ENCODE measurements around the gene FH. TPM values are rescaled to one million over a fixed set of nuclear protein-coding genes. Genes with fewer than 3 reads are reported as not detected.

FH gene
- 68.7 and 98.1 TPM in 2 replicates for total RNA-seq

DNA sequence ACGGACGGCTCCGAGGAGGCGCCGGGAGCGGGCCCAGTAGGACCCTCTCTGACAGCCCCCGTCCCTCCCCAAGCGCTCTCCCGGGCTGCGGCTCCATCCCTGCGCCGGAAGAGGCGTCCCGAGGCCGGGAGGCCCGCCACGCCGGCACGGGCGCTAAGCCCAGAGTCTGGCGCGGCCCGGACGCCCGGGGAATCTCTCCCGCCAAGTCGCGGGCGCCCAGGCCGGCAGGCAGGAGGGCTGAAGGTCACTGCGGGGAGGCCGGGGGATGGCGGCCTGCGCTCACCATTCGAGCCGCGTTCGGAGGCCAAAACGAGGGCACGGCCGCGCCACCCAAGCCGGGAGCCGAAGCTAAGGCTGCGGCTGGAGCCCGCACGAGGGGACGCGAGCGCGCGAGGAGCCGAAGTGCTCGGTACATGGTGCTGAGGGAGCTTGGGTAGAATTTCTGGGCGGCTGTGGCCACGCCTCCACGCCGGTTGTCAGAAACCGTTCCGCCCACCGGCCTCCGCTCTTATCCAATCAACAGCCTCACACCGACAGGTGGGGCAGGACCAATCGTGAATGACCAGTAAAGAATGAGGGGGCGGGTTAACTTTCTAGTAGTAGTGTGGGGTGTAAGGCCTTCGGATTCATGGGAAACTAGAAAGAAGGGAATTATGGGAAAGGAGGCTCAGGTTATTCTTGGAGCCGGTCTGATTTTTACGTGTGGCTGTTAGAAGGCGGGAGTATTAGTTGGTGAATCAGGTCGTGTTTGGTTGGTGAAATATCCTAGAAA is at the start of gene FH:
Gene FH, minus strand, starts transcription at position 448 of the 772 bp plus-strand sequence. Its CDS starts 33 bp downstream, at position 415.
- peak; percentile 94 to 99 for DNase-seq (ENCODE audit: low read depth in 2 of 2)

DNA sequence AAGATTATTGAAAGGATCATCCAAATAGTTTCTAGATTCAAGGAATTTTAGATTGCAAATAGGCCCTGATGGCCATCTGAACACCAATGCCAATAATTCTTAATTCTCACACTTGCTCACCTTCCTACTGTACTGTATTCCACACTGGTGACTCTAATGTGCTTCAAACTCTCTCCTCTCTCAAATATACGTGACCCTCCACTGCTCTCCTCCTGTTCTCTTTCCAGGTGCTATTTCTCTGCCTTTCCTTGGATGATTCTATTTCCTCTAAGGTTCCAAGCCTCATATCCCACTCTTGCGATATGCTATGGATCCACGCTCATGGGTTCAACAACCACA is 41.3 kb upstream of the FH start:
- DNase-seq (ENCODE audit: low read depth in 2 of 2), result no peak

DNA sequence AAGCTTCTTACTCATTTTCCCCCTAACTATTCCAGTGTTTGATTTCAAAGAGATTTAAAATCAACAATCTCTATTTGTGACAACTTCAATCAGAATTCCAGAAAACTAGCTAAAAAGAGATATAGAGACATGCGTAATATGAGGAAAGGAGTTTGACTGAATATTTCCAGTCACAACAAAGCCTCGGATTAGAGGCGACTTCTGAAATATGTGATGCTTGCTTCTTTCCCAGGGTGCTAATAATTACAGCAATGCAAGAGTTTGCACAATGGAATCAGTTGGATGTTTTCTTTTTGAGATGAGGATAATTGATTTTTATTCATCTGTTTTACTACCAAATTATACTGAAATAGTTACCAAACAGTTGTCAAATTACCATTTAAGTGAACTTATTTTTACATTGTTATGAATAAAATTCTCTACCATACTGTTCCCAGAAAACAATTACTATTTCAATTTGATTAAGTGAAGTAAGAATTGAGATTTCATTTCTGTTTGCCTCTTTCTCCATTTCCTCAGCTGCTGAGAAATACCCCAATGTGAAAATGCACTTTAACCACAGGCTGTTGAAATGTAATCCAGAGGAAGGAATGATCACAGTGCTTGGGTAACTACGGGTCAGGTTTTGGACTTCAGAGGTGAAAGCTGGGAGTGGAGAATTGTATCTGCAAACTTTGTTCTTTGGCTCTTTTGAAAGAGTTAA is 40.7 kb upstream of the FH start:
- no peak for DNase-seq (ENCODE audit: low read depth in 2 of 2)

DNA sequence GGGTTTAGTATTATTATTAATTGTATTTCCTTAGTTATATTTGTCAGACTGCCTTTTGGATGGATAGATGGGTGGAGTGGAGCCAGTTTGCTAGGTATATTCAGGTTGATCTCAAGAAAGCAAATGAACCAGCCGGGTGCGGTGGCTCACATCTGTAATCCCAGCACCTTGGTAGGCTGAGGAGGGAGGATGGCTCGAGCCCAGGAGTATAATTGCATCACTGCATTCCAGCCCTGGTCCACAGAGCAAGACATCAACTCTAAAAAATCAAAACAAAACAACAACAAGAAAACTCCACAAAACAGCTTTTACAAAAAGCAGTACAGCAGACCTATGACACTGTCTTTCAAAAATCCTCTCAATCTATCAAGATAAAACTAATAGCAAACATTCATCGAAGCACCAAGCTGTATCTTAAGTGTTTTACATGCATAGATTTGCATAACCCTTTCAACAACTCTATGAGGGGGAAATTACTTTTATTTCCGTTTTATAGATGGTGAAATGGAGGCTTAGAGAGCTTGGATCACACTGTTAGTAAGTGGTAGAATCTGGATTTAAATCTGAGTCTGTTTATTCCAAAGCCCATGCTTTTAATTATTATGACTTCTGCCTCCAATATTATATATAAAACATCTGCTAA is 38.1 kb upstream of the FH start:
- DNase-seq (ENCODE audit: low read depth in 2 of 2), result no peak

DNA sequence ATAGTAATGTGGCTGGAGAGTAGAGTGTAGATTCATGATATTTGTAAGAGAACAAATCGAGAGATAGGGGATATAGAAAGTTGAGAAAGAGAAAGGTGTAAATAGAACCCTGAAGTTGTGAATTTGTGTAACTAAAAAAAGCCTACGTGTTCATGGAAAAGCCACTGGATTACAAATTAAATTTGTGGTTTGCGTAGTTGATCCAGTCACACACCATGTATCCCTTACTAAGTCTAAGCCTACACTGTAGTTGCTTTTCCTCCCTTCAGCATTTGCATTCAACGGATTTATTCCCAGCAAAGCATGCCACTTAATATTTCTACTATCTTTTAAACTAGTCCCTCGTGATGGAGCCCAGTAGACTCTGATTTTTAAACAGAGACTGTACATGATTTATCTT is 37.5 kb upstream of the FH start:
- no peak for DNase-seq (ENCODE audit: low read depth in 2 of 2)

- no peak for DNase-seq (ENCODE audit: low read depth in 2 of 2)
These were observed 36.0 kb upstream of the FH start for GRCh38 chr1:241555526-241555925.

DNA sequence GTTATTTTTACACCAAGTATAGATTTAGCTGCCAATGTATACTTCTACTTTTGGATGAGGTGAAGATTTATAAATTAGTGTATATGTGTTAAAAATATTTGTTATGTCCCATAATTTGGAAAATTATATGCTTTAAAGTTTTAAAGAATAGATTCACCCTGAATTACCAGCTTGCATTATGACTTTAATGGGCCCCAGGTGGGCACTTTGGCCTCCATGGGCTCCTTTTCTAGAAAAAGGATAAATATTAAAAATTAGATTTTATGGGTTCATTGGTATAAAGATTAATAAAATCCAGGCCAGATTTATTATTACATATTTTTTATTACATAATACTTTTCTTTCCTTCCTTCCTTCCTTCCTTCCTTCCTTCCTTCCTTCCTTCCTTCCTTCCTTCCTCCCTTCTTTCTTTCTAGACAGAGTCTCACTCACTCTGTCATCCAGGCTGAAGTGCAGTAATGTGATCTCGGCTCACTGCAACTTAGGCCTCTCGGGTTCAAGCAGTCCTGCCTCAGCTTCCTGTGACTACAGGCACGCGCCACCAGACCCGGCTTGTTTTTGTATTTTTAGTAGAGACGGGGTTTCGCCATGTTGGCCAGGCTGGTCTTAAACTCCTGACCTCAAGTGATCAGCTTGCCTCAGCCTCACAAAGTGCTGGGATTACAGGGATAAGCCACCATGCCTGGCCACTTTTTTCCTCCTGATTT is 34.5 kb upstream of the FH start:
- no peak for DNase-seq (ENCODE audit: low read depth in 2 of 2)

- no peak for DNase-seq (ENCODE audit: low read depth in 2 of 2)
These were observed 32.4 kb upstream of the FH start for GRCh38 chr1:241551759-241552638.

GRCh38 chr1:241550318-241550717 is 30.8 kb upstream of the FH start:
- DNase-seq (ENCODE audit: low read depth in 2 of 2), result no peak

DNA sequence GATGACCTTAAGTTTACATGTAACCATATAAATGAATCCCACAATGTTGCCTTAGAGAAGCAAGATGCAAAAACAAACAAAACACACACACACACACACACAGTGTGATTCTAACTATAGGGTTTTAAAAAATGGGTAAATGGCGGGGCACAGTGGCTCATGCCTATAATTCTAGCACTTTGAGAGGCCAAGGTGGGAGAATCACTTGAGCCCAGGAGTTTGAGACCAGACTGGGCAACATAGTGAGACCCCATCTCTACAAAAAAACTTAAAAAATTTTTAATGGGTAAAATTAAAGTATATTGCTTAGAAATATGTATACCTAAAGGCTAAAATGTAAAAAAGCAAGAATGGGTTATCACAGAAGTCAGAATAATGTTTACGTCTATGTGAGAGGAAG is 28.5 kb upstream of the FH start:
- DNase-seq (ENCODE audit: low read depth in 2 of 2), result no peak

DNA sequence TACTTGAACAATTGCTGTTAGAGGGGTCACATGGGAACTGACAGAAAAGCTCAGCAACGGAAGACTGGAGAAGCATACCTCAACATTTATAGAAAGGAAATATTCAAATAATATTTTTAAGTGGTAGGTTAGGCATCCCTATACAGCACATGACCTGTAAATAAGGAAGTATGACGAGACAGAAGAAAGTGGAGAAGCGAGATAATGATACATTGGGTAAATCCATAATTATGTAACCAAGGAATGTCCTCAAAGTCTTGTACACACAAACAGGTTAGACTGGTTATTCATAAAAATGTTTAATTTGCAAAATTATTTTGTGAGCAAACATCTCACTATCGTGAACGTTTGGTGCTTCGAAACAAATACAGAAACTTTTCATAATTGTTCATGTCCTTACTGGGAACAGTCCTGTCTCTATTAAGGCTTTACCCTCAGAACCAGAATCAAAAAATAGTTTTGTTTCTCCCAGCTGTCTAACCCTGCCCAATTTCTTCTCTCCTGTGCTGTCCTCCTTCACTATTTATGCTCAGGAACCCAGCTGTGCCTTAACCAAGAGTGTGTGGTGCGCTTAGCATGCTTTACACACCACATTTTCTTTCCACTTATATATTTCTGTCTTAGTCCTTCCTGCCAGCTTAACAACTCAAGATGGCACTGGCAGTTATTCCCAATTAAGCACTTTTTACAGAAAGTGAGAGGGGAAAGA is 22.8 kb upstream of the FH start:
- no peak for DNase-seq (ENCODE audit: low read depth in 2 of 2)

DNA sequence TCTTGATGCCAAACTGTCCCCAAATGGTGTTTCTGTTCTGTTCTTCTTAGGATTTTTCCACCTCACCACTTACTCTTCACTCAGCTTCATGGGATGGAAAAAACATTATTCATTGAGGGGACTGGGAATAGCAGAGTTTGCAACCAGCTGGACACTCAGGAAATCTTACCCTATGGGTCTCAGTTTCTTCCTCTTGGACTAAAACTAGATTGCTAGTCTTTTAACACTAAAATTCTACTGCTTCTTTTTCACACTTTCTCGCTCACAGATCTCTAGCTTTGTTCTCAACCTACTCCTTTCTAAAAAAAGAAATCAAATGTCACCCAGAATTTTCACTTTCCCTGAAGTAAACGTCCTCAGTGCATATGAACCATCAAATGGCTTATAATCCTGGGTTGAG is 17.4 kb upstream of the FH start:
- DNase-seq (ENCODE audit: low read depth in 2 of 2), result no peak

DNA sequence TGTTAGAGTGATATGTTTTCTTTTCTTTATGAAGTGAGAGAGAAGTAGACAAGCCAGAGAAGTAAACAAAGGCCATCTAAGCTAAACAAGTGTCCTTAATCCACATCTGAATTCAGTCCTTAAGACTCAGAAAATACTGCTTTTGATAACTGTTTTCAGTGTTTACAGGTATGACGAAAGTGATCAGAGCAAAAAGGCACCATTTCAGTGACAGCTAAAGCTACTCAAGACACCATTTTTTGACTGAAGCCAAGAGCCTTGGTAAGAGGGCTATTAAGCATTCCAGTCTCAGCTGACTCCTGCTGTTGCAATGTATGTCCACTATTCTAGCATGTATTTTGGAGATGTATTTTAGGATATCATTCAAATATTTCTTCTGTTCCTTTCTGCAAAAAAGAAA is 16.7 kb upstream of the FH start:
- no peak for DNase-seq (ENCODE audit: low read depth in 2 of 2)

- DNase-seq (ENCODE audit: low read depth in 2 of 2), result no peak
These were observed 14.0 kb upstream of the FH start for GRCh38 chr1:241533326-241534115.

DNA sequence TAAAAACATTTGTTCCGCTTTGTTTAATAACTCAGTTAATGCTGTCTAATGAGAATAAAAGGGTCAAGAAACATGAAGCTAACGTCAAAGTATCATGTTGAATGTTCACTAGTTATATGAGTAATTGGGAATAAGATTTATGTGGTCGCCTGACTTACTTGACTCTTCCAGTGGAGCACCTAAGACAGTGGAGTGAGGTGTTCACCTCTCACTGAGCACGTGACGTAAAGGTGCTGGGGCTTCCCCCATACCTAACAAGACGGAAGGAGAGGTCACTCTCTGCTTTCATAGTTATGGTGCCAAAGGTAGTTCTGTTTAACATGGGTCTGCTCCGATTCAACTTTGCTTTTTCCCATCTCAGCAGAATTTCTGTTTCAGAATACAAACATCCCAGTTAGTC is 13.3 kb upstream of the FH start:
- DNase-seq (ENCODE audit: low read depth in 2 of 2), result no peak

DNA sequence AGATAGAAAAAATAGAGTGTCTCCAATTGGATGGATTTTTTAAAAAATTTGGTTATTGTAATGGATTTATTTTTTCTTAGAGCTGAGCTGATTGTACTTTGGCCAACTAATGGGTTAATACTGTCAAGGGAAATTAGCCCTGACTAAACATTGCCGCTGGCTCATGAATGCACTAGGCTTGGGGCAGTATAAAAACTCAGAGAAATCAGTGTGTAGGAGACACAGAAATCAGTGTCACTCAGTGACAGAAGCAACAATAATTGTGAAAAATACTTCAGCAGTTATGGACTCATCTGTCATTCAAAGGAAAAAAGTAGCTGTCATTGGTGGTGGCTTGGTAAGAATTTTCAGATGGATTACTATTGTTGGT is 12.6 kb upstream of the FH start, which contains the start of gene KMO:
Gene KMO, plus strand, starts transcription at position 217 of the 370 bp plus-strand sequence. Its CDS starts 67 bp downstream, at position 284.
- peak in 1 of 2 donors; percentile 14 for DNase-seq (ENCODE audit: low read depth in 2 of 2)

DNA sequence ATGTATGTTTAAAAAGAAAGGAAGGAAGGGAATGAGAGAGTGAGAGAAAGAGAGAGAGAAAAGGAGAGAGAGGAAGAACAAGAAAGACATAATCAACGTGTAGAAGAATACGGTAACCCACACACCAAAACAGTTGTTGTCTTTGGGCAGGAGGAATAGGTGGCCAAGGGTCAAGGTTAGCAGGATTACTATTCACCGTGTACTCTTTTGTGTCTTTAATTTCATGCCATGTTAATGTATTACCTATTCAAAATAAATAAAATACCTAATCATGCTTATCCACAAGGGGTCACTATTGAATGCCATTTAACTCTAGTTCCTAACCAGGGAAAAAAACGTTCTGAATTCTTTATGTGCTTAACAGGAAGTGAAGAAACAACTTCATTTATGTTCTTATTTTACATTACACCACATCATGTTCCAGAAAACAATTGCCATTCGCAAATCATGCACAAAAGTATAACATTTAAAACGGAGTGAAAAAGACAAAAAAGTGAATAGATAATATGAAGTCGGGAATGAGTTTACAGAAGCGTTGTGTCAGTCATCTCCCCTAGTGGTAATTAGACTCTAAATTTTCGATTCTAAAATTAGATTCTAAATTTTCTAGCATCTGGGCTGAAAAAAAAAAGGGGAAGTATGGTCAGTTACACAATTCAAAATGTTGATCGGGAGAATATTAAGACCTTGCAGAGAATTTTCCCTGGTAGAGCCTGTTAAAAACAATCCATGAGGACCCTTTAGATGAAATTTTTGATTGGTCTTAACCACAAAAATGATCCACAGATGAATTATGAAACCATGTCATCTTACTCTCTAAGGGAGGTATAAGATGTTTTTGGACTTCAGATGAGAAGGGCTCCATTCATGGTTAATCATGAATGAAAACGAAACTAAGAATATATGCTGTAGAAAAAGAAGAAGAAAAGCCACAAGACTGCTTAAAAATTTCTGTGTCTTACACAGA is 11.9 kb upstream of the FH start:
- peak; percentile 55 to 70 for DNase-seq (ENCODE audit: low read depth in 2 of 2)

- DNase-seq (ENCODE audit: low read depth in 2 of 2), result no peak
These were observed 7.6 kb upstream of the FH start for GRCh38 chr1:241527146-241527545.

All from dermis microvascular lymphatic vessel endothelial cell (primary cell).